Stimulated activated CD4-positive, alpha-beta T cell treated with anti-CD3 and anti-CD28 coated beads, Interleukin-2, amount 100 ng/mL, for 24 hours (primary cell): ENCODE data around the gene PRXL2C.

Source experiments
- DNase-seq, 2 donors: peaks; one replicate each; pipeline ENCODE4 v3.0.0-alpha.2; 2020

PRXL2C gene

DNA sequence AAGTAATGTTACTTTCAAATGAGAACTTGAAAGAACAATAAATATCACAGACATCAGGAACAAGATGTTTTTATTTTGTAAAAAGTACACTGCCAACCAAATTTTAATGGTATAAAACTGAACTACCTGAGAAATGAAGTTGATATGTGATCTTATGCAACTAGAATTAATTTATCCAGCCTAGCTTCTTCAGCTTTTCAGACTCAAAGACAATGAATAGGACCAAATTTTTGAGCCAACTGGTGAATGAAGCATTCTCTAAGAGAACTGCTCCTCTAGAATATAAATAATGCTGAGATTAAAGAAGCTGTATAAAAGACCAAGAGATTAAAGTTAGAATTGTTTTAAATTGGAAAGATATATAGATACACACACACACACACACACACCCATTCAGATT is 45.4 kb downstream of the PRXL2C start:
- no peak for DNase-seq

DNA sequence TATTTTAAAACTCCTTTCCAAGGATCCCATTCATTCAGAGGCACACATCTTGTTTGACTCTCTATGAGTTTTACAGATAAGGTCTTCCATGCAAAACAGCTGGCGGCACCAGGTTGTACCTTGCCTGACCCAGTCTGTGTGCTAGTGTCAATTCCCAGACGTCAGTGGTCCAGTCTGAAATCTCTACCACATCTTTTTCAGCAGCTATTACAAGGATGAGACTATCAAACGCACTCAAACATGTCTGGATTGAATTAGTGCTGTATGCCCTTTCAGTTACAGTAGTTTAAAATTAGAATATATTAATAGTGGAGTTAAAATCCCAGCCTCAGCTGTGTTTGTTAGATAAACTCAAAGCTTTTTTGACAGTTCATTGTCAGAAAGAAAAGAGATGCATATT is 47.1 kb downstream of the PRXL2C start:
- DNase-seq = no peak

DNA sequence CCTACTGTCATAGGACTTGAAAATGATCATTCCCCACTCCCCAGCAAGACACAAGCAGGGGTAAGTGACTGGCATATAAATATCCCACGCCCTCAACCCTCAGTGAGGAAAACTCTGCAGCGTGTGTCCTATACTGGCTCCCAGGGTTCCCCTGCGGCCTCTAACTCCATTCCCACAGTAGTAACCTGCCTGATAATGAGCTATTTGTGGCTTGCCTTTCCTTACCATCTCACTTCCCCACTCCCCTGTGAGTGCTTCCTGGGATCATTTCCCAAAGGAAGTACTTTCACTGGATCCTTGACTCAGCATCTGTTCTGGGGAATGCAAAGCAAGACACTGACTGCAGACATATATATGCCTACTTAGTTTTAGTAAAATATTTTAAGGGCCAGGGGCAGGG is 49.8 kb downstream of the PRXL2C start:
- DNase-seq = no peak

DNA sequence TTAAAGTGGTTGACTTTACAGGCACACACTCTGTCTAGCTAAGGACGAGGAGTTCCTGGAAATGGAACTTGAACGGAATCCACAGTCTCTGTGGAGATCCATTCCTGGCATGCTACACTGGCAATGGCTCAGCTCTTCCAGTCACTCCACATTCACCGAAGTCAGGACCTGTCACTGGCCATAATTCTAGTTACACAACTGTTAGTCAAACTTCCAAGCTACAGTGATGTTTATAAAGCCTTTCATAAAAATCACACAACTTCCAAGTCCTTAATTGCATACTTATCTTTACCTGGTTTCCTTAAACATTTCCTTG is 51.2 kb downstream of the PRXL2C start:
- no peak for DNase-seq

DNA sequence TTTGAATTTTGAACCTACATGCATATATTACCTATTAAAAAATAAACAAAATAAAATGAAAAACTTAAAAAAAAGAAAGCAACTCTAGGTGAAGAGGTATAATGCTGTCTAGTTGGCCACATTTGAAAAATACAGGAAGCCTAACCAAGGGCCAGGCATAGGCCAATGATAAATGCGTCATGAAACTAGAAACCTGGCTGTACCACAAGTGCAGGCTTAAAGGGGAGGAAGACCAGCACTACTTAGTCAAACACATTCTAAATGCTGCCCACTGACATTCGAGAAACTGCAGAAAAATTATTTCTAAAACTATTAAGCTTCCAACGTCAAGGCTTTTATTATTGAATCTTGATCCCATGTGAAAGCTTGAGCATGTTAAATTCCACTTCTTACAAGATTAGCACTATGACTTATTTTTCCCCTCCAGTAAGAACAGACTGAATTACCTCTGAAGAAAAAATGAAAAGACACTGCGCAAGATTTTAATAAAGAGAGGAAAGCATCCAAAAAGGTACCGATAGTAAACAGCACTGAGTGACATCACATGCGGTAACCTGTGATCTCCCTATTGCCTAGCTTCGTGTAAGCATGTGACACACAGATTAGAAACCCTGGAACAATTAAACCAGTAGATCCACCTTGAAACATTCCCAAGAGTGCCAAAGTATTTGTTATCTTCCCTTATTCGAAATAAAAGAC is 51.7 kb downstream of the PRXL2C start:
- no peak for DNase-seq

DNA sequence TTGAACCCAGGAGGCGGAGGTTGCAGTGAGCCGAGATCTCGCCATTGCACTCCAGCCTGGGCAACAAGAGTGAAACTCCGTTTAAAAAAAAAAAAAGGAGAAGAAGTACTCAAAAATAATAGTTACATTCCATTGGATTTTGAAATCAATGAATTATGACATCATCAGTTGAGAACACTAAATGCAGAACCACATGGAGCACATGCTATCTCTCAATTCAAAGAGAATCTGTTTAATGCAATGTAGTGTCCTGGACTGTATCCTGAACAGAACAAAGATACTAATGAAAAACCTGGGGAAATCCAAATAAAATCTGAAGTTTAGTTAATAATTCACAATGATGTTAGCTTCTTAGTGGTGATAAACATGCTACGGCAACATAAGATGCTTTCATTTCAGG is 55.8 kb downstream of the PRXL2C start:
- DNase-seq = no peak

DNA sequence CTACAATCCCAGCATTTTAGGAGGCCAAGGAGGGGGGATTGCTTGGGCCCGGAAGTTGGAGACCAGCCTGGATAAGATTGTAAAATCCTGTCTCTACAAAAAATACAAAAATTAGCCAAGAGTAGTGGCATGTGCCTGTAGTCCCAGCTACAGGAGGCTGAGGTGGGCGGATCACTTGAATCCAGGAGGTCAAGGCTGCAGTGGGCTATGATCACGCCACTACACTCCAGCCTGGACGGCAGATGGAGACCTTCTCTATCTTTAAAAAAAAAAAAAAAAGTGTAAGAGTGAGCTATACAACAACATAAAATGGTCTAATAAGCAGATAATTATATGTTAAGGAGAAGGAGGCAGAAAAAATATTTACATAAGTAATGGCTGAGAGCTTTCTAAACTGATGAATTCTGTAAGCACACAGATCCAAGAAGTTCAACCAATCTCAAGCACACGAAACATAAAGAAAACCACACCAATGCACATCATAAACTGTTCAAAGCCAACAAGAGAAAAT is 58.5 kb downstream of the PRXL2C start:
- DNase-seq = no peak
